Natural killer cell (primary cell): ENCODE data around the gene SRP19. TPM values are rescaled to one million over a fixed set of nuclear protein-coding genes. Genes with fewer than 3 reads are reported as not detected.

Experiments used
- total RNA-seq, 4 donors: library from RNA; stranded (reverse); fragments of 120-200 nt in 1 of 4; gene quantifications; one replicate each; pipeline versions ENCODE4 v1.2.3 to v1.2.4, GENCODE V29; 2013 to 2022

Gene SRP19
- total RNA-seq, 3 donors from 2014 or later (not counting 1 experiment from before 2014, with no cell fraction given): 52.8 to 58.5 (median 54.7) TPM

Other genes with a start within 250 kb of the SRP19 start
- 10 to 100 TPM; 40.1 to 52.3 (median 49.0) TPM for gene APC, start 123.4 kb upstream of the SRP19 start, total RNA-seq
- 10 to 100 TPM; 42.8 to 46.5 (median 46.5) TPM for gene REEP5, start 60.9 kb downstream of the SRP19 start, total RNA-seq
- 10 to 100 TPM; 69.3 to 82.9 (median 76.7) TPM for gene DCP2, start 115.5 kb downstream of the SRP19 start, total RNA-seq